ENCODE data around the gene GABRB1. TPM values are rescaled to one million over a fixed set of nuclear protein-coding genes. Genes with fewer than 3 reads are reported as not detected.

Gene GABRB1
- total and polyA plus RNA-seq, 2 experiments from 2014 or later, result 0.42 to 1.1 TPM

GRCh38 chr4:47128991-47129390 is 97.6 kb downstream of the GABRB1 start:
- Histone ChIP-seq H3K27ac (no peak overlapping the region), H3K4me1 (ENCODE audit: low read depth) (no peaks in the 10 kb centered on the region), H3K4me3 (no peak overlapping the region), H3K36me3 (no peaks in the 10 kb centered on the region), H3K9me3 (ENCODE audit: low read depth) (no peaks in the 10 kb centered on the region), H3K27me3 (no peaks in the 10 kb centered on the region)
- no peak for TF ChIP-seq CTCF (IDR thresholded peaks at IDR 0.05; ENCODE audit: low read depth, low read length)
- DNase-seq (ENCODE audit: low read depth in 1 of 2, low spot score in 1 of 2), result no peak

GRCh38 chr4:47135210-47135609 is 103.8 kb downstream of the GABRB1 start:
- no peaks in the 10 kb centered on the region for H3K27me3 ChIP-seq
- H3K36me3 ChIP-seq, result no peaks in the 10 kb centered on the region
- H3K4me1 ChIP-seq (ENCODE audit: low read depth), result no peaks in the 10 kb centered on the region
- H3K27ac ChIP-seq, result no peak overlapping the region
- no peak overlapping the region for H3K4me3 ChIP-seq
- TF ChIP-seq CTCF (IDR thresholded peaks at IDR 0.05; ENCODE audit: low read depth, low read length), result no peak
- no peaks in the 10 kb centered on the region for H3K9me3 ChIP-seq (ENCODE audit: low read depth)
- DNase-seq (ENCODE audit: low read depth in 1 of 2, low spot score in 1 of 2), result no peak

GRCh38 chr4:47143261-47143660 is 111.9 kb downstream of the GABRB1 start:
- H3K36me3 ChIP-seq, result no peaks in the 10 kb centered on the region
- peak in 1 of 2 donors; percentile 3 for DNase-seq (ENCODE audit: low read depth in 1 of 2, low spot score in 1 of 2)
- TF ChIP-seq CTCF (IDR thresholded peaks at IDR 0.05; ENCODE audit: low read depth, low read length), result no peak
- H3K27me3 ChIP-seq, result no peaks in the 10 kb centered on the region
- no peak overlapping the region for H3K27ac ChIP-seq
- H3K4me1 ChIP-seq (ENCODE audit: low read depth), result no peaks in the 10 kb centered on the region
- H3K4me3 ChIP-seq, result no peak overlapping the region
- no peaks in the 10 kb centered on the region for H3K9me3 ChIP-seq (ENCODE audit: low read depth)

GRCh38 chr4:47145630-47146029 is 114.3 kb downstream of the GABRB1 start:
- Histone ChIP-seq H3K36me3 (no peaks in the 10 kb centered on the region), H3K9me3 (ENCODE audit: low read depth) (no peaks in the 10 kb centered on the region), H3K27ac (no peak overlapping the region), H3K4me1 (ENCODE audit: low read depth) (no peaks in the 10 kb centered on the region), H3K27me3 (no peaks in the 10 kb centered on the region), H3K4me3 (no peak overlapping the region)
- DNase-seq (ENCODE audit: low read depth in 1 of 2, low spot score in 1 of 2), result peak in 1 of 2 donors; percentile 80
- no peak for TF ChIP-seq CTCF (IDR thresholded peaks at IDR 0.05; ENCODE audit: low read depth, low read length)

GRCh38 chr4:47154816-47155370 is 123.5 kb downstream of the GABRB1 start:
- no peaks in the 10 kb centered on the region for H3K36me3 ChIP-seq
- H3K4me3 ChIP-seq, result no peak overlapping the region
- no peaks in the 10 kb centered on the region for H3K9me3 ChIP-seq (ENCODE audit: low read depth)
- no peaks in the 10 kb centered on the region for H3K4me1 ChIP-seq (ENCODE audit: low read depth)
- H3K27ac ChIP-seq, result no peak overlapping the region
- DNase-seq (ENCODE audit: low read depth in 1 of 2, low spot score in 1 of 2), result no peak
- TF ChIP-seq CTCF (IDR thresholded peaks at IDR 0.05; ENCODE audit: low read depth, low read length), result no peak
- no peaks in the 10 kb centered on the region for H3K27me3 ChIP-seq

Measured in cardiac muscle cell (in vitro differentiated cells and primary cell).